IPS DF 19.7 (cell line): ENCODE results near the gene LDLRAD3.

Source experiments
- DNase-seq: peaks from one replicate; pipeline ENCODE4 v3.0.0-alpha.2; 2013; ENCODE audit warnings: low read depth, low spot score

Gene LDLRAD3

DNA sequence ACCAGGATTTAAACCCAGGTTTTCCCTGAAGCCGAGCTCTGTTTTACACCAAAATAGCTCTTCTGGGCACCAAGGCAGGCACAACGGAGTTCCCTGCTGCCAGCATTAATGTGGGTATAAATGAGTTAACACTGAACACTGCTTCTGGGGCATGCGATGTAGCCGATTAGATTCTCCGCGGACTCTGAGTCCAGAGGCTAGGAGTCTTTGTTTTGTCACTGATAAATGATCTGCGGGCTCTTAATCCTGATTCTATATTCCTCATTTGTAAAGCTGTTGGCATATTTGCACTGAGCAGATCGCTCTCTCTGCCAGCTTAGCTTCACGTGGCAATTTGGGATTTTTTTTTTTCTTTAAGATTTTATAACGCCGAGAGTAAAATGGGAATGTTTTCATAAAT lies 16.8 kb upstream of the LDLRAD3 start:
- DNase-seq, result no peak

DNA sequence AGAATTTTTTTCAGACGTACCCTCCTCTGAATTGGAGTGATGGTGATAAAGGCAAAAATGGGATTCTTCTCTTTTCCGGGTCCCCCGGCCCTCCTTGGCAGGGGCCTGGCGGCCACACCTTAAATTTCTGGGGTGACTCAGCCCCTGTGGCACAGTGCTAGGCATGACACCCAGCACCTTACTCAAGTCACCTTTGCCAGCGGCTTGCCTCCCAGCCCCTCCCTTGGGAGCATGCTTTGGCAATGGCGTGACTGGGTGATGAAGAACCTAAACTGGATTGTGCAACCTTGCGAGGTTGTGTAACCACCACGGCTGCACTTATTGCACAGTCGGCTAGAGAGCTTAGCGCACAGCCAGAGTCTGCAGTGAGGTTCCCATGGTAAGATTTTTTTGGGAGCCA lies 16.2 kb upstream of the LDLRAD3 start:
- no peak for DNase-seq

DNA sequence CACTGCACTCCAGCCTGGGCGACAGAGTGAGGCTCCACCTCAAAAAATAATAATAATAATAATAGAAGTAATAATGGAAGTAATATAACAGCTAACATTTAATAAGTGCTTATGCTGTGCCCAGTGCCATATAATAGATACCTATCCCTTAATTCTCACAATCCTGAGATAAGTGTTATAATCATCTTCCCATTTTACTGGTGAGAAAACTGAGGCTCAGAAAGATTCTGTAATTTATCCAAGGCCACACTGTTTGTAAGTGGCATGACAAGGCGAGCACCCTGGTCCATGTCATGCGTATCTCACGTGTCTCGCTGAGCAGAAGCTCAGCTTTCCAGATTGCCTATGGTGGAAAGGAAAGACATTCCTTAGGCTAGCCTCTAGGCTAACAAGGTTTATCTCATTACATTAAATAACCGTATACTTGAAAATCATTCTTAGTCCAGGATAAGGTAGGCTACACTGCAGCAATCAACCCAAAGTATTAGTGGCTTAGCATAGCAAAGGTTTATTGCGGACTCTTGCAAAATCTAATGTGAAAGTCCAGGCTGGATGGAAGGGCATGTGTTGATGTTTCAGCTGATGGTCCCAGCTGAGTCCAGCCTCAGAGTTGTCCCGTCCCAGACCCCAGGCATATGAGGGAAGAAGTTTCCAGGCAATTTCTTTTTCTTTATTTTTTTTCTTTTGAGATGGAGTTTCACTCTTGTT lies 15.0 kb upstream of the LDLRAD3 start:
- DNase-seq, result no peak

DNA sequence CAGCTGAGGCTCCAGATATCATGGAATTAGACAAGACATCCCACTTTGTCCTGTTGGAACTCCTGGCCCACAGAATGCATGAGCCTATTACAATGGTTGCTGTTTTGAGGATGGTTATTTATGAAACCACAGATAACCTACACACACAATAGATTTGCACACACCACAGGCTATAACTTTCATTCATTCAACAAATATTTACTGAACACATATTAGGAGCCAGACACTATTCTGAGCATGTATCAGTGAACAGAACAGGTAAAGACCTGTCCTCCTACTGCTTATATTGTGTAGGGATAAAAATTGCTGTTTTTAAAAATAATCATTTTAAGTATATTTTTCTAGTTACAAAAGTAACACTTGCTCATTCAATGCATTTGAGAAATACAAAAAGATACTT lies 13.4 kb upstream of the LDLRAD3 start:
- no peak for DNase-seq

DNA sequence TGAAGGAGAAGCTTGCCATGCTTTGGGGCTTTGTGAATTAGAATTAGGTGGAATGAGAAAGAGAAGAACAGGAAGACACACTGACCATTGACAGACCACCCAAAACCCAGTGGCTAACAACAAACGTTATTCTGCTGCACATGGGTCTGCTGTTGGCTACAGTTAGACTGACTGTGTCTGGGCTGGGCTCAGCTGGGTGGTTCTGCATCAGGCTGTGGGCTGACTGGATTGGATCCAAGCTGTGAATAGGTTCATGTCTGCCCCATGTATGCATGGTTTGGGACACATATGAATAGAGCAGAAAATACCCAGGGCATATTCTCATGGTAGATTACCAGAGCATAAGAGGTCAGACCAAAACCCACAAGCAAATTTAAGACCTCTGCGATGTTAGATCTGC lies 11.7 kb upstream of the LDLRAD3 start:
- no peak for DNase-seq

DNA sequence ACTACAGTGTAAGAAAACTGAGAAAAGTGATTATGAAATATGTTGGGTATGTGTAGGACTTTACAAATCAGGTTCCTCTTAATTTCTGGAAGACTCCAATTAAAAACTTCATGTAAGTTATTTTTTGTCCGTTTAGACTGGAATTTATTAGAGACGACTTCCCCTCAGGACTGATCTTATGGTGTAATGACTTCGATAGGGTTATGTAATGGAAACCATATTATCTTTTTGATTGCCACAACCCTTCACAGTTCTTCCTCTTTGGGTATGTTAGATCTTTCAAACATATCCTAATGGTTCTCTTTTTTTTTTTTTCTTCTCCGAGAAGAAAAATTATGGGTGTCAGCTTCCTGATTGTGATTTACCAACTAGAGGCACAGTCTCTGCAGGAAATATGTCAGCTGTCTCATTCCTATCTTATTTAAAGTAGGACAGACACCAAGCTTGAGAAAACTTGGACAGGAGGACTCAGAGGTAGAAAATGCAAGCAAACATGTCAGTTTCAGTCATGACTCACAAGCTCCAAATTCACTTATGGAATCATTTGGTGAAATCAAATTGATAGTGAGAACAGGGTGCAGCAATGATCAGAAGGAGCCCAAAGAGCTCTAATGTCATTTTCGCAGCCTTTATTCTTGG lies 11.1 kb upstream of the LDLRAD3 start:
- DNase-seq, result no peak

DNA sequence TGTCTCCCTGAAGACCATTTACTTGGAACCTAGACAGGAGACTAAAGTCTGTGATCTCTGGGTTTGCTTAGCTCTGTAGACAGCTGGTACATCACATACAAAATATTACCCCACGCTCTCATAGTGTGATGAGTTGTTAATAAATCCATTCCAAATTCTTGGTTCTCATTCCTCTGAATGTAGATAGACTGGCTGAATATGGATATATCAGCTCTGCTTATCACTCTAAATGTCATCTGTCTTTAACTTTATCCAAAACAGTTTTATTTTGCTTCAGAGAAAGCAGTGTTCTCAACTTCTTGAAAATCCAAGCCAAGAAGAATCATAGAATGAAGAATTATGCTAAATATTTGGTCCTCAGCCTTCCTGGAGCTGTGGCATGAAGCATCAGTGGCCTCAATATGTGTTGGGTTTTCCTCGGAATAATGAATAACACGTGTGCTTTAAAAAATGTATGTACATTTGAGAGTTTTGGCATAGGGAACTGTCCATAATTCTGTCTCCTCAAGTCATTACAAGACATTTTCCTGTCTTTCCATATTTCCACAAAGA lies 10.5 kb upstream of the LDLRAD3 start:
- DNase-seq, result no peak

DNA sequence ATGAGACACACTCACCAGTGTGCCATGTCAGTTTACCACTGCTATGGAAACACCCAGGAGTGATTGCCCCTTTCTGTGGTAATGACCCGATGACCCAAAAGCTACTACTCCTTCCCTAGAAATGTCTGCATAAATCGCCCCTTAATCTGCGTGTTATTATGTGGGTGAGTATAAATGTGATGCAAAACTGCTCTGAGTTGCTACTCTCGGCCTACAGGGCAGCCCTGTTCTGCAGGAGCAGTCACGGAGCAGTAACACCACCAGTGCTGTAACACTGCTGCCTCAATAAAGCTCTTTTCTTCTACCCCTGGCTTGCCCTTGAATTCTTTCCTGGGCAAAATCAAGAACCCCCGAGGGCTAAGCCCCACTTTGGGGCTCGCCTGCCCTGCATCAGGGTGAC lies 9.6 kb upstream of the LDLRAD3 start:
- DNase-seq, result no peak

DNA sequence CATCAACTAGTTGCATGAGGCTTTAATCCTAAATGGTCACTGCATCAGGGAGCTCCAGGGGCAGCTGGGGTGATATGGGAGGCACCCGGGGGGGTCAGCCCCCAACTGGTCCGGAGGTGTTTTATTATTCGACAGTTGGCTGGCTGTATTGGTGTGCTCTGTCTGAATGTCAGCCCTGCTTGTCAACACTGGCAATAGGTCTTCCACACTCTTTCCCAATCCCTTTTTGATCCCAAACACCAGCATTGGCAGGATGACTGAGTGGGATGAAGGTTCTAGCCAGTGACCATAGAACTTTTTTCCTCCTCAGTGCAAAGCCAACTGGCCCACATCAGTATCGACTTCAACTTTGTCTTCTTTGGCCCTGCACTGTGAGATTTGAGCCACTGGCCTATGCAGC lies 8.9 kb upstream of the LDLRAD3 start:
- no peak for DNase-seq

DNA sequence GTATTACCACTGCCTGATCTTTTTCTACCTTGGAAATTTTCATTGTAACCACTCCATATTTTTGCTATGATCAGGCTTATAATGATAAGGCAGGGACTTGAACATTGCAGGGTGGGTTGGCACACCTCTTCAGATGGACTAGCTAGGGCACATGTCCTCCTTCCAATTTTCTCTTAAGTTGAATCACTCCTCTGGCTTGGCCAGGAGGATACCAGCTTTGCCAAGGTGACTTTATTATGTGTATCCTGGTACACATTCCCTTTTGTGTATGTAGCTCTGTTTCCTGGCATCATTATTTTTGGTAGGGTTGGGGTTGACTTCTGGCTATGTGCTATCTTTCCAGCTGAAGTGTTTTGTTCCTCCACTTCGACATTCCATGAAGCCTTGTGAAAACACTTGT lies 8.5 kb upstream of the LDLRAD3 start:
- DNase-seq, result no peak

DNA sequence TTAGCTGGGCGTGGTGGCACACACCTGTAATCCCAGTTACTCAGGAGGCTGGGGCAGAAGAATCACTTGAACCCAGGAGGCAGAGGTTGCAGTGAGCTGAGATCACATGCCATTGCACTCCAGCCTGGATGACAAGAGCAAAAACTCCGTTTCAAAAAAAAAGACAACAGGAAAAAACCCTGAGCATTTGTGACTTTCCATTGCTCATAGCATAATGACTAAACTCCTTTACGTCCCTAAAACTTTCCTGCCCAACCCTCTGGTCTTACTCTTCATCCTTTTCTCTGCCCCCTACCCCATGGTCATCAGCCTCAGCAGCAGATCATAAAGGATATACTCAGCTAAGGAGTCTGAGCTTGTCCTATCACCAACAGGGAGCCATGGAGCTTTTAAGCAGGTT lies 6.8 kb upstream of the LDLRAD3 start:
- DNase-seq, result no peak

DNA sequence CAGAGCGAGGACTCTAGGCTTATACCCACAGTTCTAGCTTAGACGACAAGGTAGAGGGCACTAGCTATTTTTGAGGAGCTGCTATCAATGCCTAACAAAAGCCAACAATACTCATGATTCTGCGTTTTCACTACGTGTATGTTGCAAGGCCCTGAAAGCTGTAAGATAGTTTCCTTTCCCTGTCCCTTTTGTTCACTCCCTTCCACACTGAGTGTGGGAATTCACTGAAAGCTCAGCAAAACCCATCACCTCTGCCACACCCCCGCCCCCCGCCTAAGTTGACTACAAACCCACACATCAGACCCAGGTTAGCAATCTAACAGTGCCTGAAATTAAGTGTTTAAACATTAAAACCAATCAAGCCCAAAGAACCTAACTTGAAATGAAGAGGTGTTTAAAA lies 6.2 kb upstream of the LDLRAD3 start:
- DNase-seq, result no peak

DNA sequence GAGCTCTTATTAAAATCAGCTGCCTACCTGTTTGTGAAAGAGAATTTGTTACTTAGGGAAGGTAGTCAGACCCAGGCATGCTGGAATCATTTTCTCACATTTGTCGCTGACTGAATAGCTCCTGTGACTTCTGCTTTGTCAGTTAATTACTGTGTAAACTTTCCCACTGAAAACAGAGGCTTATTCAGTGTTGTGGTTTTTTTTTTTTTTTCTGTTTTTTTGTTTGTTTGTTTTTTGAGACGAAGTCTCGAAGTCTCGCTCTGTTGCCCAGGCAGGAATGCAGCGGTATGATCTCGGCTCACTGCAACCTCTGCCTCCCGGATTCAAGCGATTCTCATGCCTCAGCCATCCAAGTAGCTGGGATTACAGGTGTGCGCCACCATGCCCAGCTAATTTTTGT lies 5.6 kb upstream of the LDLRAD3 start:
- DNase-seq, result no peak

DNA sequence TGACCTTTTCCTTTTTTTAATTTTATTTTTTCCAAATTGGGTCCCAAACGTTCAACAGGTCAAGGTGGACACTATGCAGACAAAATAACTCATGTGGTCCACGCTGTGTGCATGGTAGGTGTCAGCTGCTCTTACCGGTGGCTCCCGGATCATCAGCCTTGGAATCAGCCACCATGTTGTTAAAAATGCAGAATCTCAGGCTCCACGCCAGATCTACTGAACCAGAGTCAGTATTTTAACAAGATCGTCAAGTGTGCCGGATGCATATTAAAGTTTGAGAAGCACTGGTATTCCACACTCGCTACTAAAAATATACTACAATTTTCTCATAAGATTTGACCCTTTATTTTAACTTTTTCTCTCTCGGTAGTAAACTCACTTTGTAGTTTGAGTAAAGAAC lies 553 bp upstream of the LDLRAD3 start:
- no peak for DNase-seq

DNA sequence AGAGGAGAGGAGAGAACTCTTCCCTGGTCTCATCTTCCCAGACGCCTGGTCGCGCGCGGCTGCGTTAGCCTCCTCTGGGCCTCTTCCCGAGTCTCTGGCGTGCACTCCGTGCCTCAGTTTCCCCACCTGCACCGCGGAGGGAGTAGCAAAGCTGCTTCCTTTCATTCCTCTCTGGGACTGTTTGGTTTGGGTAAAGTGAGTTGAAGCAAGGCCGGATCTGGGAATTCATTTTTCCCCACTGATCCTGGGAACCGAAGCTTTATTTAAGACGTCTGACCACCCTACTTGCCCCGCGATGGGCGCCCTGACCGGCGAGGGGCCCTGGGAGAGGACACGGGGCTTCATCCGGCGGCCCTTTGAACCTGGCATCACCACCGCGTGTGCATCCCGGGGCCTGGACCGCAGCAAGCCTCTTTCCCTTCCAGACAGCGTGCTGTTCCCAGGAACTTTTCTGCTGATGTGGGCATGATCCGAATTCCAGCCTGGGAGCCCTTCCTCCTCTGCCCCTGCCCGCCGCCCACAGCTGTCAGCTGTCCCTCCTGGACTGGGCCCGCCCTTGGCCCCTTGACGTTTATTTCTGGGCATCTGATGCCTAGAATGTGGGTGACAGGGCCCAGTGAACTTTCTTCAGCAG lies 758 bp downstream of the LDLRAD3 start:
- no peak for DNase-seq

DNA sequence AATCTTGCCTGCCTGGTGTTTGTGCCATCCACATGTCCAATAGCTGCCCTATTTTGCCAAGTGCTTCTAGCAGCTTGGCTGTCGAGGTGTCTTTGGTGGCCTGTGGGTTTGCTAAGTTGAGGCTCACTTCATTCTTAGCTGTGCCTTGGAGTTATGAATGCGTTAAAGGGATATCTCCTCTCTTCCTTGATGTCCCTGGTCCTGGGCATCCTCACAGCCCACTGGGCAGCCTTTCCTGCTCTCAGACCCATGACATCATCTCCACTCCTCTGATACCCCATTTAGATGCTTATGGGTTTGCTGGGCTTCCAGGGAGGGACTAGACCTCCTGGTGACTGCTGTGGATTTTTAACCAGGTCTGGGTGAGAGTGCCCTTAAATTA lies 1.3 kb downstream of the LDLRAD3 start:
- no peak for DNase-seq

DNA sequence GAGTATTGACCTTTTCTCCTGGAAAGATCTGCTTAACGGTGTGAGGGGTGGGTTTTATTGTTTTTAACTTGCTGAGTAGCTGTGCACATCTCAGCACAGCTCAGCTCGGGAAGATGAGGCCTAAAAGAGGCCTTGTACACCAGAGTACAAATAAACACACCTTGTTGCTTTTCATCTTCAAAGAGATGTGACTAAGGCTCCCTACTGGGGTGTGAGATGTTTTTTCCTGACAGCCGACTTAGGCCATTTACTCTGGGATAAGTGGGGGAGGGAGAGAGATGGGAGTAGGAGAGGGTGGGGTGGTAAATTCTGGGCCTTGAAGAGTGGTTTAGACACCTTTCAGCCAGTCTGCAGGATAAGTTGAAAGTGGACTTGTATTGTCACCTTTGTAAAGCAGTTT lies 2.9 kb downstream of the LDLRAD3 start:
- no peak for DNase-seq

DNA sequence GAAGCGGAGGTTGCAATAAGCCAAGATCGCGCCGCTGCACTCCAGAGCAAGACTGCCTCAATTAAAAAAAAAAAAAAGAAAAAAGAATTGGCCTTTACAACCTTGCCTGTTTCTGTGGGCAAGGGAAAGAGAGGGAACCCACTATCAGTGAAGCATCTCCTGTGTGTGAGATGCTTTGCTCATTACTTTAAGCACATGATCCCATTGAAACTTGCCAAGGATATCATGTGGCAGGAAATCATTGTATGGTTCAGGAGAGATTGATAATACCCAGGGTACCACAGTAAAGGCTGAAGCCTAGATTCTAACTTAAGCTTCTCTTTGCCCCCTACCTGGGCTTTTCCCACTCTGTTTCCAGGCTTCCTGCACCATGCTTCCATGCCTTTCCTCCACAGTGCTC lies 3.6 kb downstream of the LDLRAD3 start:
- no peak for DNase-seq

DNA sequence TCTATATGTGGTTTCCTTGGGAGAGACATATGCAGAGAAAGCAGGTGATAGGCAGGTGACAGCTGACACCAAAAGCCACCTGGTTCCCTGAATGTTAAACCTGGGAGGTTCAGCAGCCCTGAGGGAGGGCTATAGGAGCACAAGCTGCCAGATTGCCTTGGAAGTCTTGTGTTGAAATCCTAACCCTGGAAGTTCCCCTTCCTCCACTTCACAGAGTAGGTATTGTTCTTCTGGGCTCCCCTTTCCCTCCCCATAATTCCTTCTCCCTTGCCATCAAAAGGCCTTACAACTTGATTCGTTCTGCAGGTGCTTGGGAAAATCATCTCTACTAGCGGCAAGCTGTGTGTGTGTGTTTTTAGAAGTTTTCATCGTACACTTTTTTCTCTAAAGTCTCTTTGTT lies 5.4 kb downstream of the LDLRAD3 start:
- no peak for DNase-seq

DNA sequence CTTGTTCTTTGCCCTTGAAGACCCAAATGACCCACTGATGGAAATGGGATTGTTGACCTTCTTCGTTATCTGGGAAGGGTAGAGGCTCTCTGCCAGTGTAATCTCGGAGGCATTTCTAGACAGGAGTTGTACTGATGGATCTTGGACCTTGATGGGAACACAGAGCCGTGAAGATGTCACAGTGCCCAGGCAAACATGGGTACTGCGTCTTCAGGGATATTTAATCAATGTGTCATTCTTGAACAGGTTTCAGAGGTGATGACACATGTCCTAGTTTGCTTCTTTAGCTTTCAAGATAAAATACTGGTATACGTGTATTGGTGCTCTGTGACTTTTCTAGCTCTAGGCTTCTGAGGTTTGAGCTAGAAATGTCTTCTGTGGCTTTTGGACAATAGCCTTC lies 6.2 kb downstream of the LDLRAD3 start:
- no peak for DNase-seq

DNA sequence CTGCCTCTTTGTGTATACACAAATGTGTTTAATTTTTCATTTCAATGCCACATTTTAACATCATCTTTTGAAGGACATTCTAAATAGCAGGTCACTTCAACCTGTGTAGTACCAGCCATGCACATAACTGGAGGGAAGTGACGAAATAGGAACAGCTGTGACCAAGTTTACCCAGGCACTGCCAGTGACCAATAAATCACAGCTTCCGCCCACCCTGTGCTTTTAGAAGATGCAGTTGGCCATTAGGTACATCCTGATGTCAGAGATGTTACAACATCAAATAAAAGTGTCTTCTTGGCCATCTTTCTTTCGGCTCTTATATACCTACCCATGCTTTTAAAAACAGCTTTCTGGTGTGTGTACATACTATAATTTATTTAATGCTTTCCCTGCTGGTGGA lies 7.8 kb downstream of the LDLRAD3 start:
- no peak for DNase-seq

DNA sequence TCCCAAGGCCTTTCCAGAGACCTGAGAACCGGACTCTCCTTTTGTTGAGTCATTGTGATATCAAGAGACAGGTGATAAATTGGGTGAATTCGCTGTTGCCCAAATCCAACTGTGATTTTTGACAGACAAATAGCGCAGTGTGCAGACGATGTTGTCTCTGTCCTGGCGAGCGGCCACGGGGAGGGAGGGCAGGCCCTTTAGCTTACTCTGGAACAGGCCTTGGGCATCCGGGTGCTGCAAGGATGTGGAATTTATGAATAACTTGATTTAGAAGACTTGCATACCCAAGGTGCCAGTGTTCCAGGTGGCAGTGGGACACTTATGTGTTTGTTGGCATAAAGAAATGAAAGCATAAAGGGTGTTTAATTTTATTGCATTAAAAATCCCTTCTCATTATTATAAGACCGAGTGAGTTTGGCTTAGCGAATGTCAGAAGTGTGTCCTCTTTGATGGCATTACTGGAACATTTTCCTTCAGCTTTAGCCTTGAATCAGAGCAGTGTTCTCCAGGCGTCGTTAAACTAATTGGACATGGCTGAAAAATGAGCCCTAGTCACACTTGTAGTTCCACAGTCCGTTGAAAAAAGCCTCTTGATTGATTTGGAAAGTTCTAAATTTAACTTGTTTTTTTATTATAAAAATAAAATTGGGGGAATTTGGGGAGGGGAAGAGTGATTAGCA lies 9.4 kb downstream of the LDLRAD3 start:
- no peak for DNase-seq

DNA sequence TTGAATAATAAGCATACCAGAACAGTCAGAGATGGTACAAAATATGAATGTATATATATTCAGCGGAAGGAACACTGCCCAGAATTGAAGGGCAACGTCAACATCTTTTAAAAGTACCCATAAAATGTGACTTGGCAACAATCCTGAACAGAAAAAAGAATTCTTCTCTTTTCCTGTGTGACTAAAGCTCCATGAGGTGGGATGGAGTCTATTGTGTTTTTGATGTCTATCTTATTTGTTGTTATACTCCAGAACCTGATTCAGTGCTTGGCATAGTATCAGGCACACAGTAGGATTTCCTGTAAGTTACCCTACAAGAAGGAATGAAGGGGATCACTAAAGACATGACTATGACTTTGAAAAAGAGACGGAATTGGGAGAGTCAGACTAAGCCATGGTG lies 10.3 kb downstream of the LDLRAD3 start:
- DNase-seq, result no peak
